Stimulated activated CD4-positive, alpha-beta T cell treated with anti-CD3 and anti-CD28 coated beads, TNF-alpha, amount 100 ng/mL, for 48 hours (primary cell): Measurements from ENCODE around the gene FOXN4.

ENCODE experiments used
- DNase-seq, 3 donors: peaks; one replicate each; pipeline ENCODE4 v3.0.0-alpha.2; 2020; ENCODE audit warnings: low read depth in 3 of 3

The FOXN4 gene

DNA sequence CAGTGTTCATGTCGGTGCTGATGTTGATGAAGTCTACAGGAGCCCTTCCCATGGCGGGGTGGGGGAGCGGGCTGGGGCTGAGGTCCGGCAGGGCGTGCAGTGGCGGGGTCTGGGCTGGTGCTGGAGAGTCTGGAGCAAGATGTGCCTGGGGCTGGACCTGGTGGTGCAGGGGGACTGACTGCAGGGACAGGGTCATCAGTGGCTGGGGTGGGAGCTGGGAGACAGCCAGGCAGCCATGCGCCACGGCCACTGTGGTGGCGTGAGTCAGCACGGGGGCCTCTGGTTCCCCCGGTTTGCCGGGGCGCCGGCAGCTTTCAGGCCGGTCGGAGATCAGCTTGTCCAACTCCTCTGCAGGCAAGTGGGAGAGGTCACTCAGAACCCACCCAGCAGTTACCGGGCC is 27.6 kb downstream of the FOXN4 start:
- DNase-seq: no peak

DNA sequence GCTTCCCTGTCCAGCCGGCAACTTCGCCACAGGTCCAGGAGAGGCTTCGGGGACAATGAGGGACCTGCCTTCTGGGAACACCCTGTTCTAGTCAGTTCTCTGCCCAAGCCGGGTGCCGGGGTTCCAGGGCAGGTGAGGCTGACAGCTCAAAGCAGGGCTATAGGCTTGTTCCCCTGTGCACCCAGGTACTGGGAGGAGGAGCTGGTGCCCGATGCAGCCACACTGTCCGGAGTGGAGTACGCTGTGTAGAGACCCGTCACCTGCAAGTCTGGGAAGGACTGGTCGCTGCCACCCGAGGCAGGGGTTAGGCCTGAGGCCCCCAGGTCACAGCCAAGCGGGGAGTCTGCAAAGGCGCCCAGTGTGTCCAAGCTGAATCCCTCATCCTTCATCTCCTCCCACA is 29.6 kb downstream of the FOXN4 start:
- DNase-seq: no peak

GRCh38 chr12:109278912-109279311 is 30.2 kb downstream of the FOXN4 start:
- DNase-seq: no peak

GRCh38 chr12:109277899-109278762 is 31.0 kb downstream of the FOXN4 start:
- DNase-seq: no peak

DNA sequence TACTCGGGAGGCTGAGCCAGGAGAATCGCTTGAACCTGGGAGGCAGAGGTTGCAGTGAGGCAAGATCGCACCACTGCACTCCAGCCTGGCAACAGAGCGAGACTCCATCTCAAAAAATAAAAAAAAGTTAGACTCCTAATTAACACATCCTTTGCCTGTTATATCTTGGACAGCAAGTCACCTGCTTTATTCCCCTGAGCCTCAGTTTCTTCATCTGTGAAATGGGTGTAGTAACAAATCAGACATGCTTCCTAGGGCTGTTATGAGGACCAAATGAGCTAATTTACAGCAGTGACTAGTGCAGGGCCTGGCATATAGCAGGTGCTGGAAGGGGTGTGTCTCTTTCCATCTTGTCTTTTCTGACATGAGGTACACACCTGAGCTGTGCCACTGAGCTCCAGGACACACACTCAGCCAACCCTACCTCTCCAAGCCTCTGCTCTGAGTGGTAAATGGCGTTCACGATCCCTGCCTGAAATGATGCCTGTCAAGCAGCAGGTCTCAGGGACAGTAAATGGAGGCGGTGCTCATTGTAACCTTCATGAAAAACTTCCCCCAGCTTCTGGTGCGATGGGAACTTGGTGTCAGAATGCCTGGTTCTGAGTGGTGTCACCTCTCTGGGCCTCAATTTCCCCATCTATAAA is 31.7 kb downstream of the FOXN4 start:
- DNase-seq: no peak

GRCh38 chr12:109276160-109276559 is 32.9 kb downstream of the FOXN4 start:
- no peak for DNase-seq

DNA sequence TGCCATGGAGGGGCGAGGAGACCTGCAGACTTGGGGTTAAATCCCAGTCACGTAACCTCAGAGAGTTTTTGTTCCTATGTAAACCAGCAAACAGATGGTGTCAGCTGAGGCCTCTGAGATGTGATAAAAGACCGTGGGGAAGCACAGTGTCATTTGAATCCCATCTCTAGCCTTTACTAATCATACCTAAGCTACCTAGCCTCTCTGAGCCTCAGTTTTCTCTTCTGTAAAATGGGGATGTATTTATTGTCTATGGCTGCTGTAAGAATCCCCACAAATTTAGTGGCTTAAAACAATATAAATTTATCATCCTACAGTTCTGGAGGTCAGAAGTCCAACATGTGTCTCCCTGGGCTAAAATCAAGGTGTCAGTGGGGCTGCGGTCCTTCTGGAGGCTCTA is 33.9 kb downstream of the FOXN4 start:
- no peak for DNase-seq

DNA sequence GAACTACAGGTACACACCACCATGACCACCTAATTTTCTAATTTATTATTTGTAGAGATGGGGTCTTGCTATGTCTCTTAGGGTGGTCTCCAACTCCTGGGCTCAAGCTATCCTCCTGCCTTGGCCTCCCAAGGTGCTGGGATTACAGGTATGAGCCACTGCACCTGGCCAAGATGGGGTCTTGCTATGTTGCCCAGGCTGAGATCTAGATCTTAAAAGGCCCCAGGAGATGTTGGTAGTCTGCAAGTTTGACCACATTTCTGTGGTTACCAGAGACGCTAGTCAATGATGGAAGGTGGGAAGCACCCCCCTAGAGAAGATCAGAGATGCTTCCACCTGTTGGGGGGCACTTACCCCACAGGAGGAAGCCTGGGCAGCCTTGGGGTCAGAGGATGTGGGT is 34.7 kb downstream of the FOXN4 start:
- DNase-seq: no peak

GRCh38 chr12:109273354-109273753 is 35.7 kb downstream of the FOXN4 start:
- no peak for DNase-seq

GRCh38 chr12:109271418-109271817 is 37.7 kb downstream of the FOXN4 start:
- no peak for DNase-seq

DNA sequence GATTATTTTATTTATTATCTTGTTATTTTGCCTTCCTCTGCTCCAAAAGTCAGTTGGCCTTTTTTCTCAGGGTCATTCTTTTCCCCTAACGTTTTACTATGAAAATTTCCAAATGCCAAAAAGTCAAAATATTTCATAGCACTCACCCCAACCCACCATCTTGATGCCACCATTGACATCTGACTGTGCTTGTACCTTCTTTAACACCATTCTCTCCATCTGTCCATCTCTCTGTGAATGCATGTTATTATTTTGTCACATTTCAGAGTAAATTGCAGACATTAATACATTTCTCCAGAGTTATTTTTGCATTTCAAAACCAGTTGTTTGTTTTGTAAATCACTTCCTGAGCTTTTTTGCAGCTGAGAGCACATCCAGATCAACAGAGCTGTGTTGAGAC is 38.6 kb downstream of the FOXN4 start:
- DNase-seq: no peak

DNA sequence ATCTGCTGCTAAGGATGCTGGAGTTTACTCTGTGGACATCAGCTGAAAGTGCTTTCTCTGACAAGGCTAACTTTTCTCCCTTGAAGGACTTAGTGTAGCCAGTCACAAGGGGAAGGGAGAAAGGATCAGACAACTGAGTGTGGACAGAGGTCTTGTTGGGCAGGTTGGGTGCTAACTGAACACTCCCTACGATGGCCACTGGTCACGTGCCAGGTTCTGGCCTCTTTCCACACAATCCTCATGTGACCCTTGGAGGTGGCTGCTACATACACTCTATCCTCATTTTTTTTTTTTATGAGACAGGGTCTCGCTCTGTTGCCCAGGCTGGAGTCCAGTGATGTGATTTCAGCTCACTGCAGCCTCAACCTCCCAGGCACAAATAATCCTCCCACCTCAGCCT is 39.7 kb downstream of the FOXN4 start:
- no peak for DNase-seq

- no peak for DNase-seq
Measured at GRCh38 chr12:109268896-109269295, 40.2 kb downstream of the FOXN4 start.

- no peak for DNase-seq
Measured at GRCh38 chr12:109267361-109267760, 41.7 kb downstream of the FOXN4 start.

DNA sequence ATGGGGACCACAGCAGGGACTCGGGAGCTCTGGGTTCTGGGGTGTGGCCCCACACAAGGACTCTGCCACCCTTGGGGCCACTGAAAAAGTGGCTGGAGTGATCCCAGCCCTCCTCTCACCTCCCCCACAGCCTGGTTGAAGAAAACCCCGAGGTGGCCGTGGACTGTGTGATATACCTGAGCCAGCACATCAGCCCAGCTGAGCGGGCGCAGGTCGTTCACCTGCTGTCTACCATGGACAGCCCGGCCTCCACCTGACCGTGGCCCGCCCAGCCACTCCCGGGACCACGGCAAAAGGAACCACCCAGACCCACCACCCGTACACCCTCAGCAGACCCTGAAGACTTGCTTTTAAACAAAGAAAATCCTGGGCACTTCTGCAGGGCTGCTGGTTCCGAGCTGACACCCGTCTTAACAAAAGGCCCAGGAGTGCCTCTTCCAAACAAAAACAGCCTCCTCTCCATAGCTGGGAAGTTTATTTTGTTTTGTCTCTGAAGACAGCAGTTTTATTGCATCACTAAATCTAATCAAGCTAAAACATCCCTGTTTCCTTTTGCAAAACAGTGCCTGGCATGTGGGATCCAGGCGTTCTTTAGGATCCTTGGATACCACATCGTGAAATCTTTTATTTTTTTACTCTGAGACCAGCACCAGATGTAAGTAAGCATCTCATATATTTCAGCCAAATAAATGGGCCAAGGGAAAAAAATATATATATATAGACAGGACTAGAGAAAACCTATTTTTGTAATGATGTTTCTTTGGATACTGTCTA is 42.8 kb downstream of the FOXN4 start:
- DNase-seq: no peak

DNA sequence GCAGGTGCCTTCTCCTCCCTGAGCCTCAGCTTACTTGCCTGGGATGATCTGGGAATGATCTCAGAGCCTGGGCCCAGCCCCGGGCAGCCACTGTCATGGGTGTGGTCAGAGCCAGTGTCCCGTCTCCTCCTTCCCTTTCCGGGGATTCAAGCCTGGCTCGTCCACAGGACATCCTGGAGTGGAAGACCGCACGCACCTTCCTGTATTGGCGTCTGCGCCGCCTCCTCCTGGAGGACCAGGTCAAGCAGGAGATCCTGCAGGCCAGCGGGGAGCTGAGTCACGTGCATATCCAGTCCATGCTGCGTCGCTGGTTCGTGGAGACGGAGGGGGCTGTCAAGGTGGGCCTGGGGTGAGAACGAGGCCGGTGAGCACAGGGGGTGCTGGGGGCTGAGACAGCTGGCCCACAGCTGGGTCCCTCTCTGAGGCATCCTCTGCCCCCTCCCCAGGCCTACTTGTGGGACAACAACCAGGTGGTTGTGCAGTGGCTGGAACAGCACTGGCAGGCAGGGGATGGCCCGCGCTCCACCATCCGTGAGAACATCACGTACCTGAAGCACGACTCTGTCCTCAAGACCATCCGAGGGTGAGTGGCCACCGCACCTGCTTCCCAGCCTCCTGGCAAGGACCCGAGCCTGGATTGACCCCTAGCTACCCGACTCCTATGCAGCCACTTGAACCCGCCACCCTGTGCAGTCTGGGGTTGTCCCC is 44.0 kb downstream of the FOXN4 start:
- DNase-seq: no peak

DNA sequence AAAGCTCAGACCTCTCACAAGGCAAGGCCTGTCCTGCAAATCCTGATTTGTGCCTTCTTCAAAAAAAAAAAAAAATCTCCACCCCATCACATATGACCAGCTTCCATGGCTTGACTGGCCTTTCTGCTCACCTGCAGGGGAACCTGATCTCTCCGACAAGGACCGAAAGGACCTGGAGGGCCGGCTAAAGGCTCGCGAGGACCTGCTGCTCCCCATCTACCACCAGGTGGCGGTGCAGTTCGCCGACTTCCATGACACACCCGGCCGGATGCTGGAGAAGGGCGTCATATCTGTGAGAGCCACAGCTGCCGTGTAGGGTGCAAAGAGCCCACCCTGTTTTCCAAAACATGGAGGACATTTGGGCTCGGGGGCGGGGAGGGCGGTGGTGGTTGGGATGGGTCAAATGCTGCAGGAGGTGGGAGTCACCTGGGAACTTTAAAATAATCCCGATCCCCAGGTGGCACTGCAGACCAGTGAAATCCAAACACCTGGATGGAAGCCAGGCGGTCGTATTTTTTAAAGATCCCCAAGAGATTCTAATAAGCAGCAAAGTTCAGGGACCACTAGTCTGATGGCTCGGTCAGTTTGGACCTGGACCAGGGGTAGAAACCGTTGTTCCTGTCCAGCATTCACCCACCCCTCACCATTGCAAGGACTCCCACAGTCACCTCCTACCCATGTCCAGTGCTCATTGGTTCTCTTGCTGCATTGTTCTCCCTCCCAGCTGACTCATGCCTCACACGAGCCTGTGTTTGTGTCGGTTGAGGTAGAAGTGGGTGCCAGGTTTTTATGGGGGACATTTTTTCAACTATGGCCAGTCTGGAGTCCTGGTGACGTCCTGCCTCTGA is 44.8 kb downstream of the FOXN4 start:
- DNase-seq: peak; percentile 38 to 50 (median 44)

DNA sequence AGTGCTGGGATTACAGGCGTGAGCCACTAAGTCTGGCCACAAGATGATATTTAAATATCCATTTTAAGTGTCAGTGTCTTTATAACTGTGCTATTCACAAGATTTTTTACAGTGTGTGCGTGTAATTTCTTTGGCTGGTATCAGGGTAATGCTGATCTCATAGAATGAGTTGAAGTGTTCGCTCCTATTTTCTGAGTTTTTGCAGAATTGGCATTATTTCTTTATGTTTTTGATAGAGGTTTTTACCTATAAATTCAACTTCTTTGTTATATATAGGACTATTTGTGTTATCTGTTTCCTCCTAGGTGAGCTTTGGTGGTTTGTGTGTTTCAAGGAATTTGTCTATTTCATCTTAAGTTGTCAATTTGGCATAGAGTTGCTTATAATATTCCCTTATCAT is 45.6 kb downstream of the FOXN4 start:
- no peak for DNase-seq

- no peak for DNase-seq
Measured at GRCh38 chr12:109261939-109262338, 47.1 kb downstream of the FOXN4 start.

DNA sequence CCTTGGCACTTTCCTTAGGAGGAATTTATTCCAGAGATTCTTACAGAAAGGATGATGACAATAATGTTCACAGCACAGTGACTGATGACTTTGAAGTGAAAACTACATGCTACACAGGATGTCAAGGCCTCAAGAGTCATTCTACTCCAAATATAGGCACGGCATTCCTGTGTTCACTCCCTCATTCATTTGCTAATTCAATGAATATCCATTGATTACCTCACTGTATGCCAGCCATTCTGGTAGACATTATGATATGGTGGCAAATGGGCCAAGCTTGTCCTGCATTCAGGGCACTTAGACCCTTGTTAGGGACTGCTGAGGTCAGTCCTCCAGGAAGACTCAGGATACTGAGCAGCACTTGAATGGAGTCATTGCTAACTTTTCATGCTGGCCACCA is 48.0 kb downstream of the FOXN4 start:
- DNase-seq: no peak

GRCh38 chr12:109259545-109259895 is 49.6 kb downstream of the FOXN4 start:
- DNase-seq: no peak
